COLO668 (cell line): ENCODE measurements around the gene SRSF3.

ENCODE experiments used
- DNase-seq: peaks from one replicate; lab custom pipeline; 2025; ENCODE audit not compliant: unreplicated experiment; lab: John Stamatoyannopoulos, UW

SRSF3 gene

GRCh38 chr6:36622901-36623546, 28.9 kb downstream of the SRSF3 start:
- no peak for DNase-seq

- peak; percentile 61 for DNase-seq
These were observed 29.6 kb downstream of the SRSF3 start for GRCh38 chr6:36623547-36624459.

- no peak for DNase-seq
These were observed 30.4 kb downstream of the SRSF3 start for GRCh38 chr6:36624461-36625157.

- DNase-seq, result peak; percentile 18
These were observed 31.2 kb downstream of the SRSF3 start for GRCh38 chr6:36625158-36625919.

DNA sequence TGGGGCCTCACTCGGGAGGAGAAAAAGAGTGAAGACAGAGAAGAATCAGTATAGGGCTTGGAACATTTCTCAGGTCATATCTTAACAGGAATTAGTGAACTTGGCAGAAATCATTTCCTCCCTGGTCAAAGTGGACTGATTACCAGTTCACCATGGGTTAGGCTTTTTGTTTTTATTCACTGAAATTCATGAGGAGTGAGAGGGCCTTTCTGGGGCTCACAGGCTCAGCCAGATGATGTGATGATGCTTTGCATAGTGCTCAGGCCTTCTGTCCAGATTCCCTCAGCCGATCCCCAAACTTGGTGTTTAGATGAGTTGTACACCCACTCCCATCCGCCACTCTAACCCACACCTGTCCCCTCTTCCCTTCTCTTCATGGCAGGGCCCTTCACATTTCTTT, 32.5 kb downstream of the SRSF3 start:
- no peak for DNase-seq

DNA sequence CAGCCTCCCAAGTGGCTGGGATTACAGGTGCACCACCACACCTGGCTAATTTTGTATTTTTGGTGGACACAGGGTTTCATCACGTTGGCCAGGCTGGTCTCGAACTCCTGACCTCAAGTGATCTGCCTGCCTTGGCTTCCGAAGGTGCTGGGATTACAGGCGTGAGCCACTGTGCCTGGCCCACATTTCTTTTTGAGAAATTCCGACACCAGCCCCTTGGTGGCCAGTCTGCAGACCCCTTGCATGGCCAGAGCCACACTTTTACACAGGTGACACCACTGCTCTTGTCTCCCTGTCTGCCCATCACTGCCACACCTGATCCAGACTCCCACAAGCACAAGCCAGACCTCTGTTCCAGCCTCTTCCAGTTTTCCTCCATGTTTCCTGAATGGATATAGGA, 33.0 kb downstream of the SRSF3 start:
- DNase-seq, result no peak

GRCh38 chr6:36627801-36628246, 33.7 kb downstream of the SRSF3 start:
- no peak for DNase-seq

- no peak for DNase-seq
These were observed 35.6 kb downstream of the SRSF3 start for GRCh38 chr6:36629784-36630183.

DNA sequence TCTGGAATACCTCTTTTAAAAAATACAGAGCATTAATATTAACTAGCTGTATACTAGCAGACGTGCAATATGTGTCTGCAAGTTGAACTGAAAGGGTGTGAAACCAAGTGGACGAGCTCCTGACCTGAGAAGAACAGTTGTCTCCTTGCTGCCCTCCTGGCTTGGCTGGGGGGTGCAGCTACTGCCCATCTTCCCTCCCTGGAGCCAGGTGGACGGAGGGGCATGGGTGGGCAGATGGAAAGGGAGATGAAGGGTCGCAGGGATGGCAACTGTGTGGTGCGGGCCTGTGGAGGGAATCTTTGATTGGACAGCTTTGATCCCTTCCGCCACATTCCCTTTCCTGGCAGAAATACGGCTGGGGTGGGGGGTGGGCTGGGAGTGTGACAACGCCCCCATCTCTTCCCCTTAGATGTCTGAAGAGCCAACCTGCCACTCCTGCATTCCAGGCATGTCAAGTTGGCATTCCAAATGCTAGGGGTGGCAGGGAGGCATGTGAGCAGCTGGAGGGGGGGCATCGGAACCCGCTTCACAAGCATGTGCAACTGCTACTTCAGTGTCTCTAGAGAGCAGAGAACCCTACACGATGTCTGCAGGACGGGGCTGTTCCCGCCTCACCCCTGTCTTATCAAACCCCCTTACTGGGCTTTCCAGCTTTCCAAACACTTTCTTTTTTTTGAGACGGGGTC, 37.3 kb downstream of the SRSF3 start:
- DNase-seq, result no peak

DNA sequence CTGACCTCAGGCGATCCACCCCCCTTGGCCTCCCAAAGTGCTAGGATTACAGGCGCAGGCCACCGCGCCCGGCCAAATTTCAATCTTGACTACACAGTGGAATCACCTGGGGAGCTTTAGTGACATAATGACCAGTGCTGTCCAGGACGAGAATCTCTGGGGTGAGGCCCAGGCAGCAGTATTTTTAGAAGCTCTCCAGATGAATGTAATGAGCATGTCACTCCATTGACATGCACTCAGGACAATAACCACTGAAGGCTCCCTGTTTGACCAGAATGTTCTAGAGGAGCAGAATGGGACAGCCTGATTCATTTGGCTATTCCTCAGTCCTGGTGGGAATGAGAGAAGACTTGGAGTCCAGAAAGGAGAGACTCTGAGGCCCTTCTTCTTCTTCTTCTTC, 39.2 kb downstream of the SRSF3 start:
- no peak for DNase-seq

- peak; percentile 18 for DNase-seq
These were observed 39.8 kb downstream of the SRSF3 start for GRCh38 chr6:36633915-36634314.

- DNase-seq, result no peak
These were observed 40.4 kb downstream of the SRSF3 start for GRCh38 chr6:36634317-36635108.

DNA sequence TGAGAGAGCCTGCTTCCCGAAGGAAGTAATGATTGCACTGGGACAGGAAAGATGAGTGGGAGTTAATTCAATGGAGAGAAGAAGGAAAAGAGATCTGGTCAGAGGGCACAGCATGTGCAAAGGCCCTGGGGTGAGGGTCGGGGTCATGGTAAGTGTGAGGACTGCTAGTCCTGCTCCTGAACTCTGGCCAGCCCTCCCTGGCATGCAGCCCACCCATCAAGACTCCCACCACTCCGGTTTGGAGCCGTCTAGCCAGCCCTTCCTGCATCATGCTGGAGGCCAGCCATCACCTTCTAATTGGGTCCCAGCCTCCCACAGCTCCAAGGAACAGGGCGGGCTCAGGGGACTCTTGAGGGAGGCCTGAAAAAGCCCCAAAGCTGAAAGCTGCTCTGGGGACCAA, 42.1 kb downstream of the SRSF3 start:
- DNase-seq, result no peak

DNA sequence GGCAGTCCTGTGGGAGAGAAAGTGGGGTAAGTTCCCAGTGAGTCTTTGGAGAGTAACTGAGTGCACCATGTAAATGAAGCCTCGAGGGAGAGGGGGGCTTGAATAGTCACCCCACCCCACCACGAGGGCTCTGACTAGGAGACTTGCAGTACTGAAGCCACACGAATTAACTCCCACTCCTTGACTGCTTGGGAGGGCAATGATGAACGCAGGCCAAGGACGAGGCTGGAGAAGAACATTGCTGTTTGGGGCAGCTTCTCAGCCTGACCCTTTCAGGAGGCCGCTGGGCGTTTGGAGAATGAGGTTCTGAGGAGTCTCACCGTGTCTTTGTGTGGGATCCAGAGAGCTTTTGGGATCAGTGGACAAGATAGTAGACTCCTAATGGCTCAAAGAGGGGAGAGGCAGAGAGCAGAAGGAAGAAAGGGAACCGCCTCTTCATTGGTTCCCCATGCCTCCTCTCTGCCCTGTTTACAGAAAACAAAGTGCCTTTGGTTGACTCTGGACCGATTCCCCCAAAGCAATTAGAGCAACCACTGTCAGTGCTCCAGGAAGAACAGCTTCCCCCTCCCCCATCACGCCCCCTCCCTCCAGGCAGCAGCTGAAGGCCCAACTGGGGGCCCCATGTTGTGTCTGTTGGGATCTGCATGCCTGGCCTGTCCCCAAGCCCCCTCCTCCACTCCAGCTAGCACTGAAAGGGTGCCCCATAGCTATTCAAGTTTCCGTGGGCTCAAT, 42.7 kb downstream of the SRSF3 start:
- DNase-seq, result no peak

GRCh38 chr6:36638579-36638978, 44.4 kb downstream of the SRSF3 start:
- no peak for DNase-seq

- no peak for DNase-seq
These were observed 45.1 kb downstream of the SRSF3 start for GRCh38 chr6:36639171-36639808.

- no peak for DNase-seq
These were observed 47.4 kb downstream of the SRSF3 start for GRCh38 chr6:36641543-36641942.
